Activated CD4-positive, CD25-positive, alpha-beta regulatory T cell (primary cell): ENCODE data around the gene LSM12.
"Not testable (repeated sequence)": the region's sequence is repeated elsewhere in the genome, so short reads cannot be mapped to it uniquely, and the experiment has no call there.

Source experiments
- DNase-seq, 4 experiments: peaks; one replicate each; lab custom pipeline; 2025; lab: John Stamatoyannopoulos, UW

The LSM12 gene

DNA sequence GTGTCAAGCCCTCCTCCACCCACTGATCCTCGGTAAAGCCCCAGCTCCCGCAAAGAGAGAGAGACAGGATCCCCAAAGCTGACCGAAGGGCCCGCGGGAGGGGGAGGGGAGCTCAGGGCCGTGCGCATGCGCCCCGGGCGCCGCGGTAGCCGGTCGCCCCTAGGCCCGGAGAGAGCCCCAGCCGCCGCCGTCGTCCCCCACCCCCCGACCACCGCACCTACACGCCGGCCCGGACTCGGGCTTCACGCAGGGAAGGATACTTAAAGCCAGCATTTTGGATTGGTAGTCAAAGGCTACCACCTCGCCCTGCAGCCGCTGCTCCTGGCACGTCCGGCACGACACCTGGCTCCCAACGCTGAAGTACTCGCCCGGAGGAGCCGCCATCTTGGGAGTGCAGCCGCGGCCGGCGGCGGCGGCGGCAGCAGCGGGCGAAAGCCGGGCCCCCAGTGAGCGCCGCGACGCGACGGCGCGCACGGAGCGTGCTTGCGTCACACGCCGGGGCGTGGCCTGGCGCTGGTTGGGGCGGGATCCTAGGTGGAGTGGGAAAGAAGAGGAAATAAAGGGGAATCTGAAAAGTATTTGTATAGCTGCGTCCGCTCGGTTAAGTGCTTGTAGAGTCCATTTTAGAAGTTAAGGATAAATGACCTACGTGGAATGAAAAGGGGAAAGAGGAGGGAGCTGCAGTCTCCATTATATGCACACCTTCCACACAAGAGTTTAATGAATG, at the start of gene LSM12:
TSS of gene LSM12 (minus strand) at position 468 of the 727 bp plus-strand sequence. CDS start at position 384, 84 bp downstream.
- DNase-seq = peak; percentile 70 to 81 (median 78)

DNA sequence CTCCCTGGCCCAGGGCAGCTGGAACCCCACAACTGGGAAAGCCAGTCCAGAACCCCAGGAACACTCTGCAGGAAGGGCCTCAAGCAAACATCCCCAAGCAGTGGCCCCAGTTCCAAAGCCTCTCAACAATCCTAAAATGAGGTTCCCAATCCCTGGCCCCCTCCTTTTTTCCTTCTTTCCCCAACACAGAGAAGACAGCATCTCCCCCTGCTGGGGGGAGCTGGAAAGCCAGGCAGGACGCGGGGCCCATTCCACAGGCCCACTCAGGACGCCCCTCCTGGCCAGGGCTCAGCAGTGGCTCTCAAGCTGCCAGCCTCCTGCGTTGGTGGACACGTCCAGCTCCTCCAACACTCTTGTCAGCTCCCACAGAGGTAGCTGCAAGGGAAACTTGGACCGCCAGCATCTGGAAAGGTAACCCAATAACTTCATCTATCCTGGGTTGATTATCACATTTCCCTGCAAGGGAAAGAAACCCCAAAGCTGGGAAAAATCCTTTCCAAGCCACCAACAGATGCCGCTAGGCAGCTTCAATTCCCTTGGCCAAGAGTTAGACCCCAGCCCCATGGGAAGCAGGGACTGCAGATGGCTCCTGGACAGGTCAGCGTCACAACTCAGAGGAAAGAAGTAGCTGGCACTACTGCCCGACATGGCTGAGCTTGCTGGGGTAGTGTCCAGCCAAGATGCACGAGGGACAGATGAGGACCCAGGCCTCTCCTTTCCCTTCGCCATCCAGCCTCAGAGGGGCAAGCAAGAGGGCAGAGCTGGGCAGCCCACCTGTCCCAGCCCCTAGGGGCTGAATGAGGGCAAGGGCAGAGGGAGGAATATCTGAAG, 49.3 kb upstream of the LSM12 start:
- peak in 1 of 4 experiments; percentile 11 for DNase-seq

DNA sequence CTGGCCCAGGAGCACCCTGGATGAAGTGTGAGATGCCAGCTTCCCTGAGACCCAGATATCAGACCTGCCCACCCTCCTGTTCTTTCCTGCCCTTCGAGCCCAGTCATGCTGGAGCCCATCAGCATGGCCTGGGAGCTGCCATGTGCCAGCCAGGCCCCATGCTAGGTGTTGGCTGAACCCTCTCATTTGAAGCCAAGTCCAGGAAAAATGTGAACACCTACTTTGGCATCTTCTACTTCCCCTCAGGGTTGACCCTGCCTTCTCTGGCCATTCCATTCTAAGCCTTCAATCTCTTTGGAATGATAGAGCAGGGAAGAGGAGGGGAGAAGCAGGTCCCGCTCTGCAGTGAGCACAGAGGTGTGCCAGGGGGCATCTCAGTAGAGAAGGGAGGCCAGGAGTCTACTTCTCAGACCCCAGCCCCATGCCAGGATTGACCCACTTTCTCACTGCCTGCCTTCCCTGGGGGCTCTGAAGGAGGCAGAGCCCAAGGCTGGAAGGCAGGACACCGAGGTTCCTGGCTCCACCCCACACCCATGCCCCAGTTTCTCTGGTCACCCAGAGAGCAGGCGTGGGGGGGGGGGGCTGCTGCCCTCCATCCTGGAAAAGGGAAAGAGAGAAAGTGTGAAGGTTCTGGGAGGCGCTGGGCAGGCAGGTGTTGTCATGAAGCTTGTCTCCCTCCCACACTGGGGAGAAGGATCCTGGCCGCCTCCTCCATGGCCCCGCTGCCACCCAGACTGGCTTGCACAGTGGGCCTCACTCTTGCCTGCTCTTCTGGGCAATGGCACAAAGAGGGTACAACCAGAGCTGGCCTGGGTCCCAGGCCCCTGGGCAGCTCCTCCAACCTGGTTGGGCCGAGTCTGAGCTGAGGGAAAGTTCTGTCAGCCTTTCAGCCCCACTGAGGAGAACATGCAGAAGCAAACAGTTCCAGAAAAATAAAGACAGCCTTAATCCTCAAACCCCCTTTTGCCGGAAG, 47.7 kb upstream of the LSM12 start:
- DNase-seq = no peak

DNA sequence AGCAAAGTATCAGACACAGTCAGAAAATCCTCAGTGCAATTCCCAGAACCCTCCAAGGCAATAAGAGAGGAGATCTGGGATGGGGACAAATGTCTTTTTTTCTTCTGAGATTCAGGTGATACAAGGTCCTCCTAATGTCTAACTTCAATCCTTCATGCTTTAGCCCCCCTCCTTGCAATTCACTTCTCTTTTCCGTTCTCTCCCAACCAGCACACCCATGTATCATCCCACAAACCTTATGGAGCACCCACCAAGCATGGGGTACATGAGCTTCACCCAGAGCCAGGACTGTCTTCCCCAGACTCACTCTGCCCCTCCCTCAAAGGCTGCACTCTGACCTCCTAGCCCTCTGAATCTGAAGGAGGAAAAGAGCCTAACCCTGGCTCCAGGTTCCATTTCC, 46.9 kb upstream of the LSM12 start:
- no peak for DNase-seq

DNA sequence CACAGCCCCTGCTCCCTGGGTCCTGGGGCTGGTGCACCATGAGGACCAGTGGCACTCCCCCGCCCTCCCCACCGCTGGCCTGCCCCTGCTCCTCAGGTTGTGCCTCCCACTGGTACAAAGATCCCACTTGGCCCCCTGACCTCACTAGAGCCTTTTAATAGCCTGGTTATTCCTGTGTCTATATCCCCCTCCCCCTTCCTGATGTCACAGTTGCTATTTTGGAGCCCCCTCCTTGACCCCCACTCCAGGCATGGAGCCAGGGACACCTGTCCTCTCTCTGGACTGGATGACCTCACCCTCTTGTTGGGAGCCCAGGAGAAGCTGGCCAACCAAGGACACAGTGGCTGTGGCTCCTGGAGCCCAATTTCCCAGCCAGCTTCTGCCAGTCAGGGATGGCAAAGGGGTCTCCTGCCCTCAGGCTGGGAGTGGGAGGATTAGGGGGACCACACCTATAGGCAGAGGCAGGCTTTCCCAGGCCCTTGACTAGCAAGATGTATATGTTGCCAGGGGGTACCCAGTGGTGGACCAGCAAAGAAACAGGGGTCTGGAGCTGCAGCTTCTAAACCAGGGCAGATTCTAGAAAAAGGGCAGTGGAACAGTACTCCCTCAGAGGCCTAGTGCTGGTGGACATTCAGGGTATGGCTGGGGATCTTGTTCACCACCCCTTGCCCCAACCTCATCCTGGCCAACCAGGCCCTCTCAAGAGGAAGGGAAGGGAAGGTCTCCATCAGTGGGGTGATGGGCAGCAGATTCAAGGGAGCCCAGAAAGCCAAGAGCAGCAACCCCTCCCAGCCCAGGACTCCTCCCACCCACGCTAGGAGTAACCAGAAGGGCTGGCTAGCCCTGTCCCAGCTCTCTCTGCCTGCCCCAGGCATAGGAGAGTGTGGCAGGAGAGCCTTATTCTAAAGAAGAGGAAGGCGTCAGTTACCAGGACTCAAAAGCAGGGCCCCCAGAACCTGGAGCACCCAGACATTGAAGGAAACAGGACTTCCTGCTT, 46.1 kb upstream of the LSM12 start:
- no peak for DNase-seq

DNA sequence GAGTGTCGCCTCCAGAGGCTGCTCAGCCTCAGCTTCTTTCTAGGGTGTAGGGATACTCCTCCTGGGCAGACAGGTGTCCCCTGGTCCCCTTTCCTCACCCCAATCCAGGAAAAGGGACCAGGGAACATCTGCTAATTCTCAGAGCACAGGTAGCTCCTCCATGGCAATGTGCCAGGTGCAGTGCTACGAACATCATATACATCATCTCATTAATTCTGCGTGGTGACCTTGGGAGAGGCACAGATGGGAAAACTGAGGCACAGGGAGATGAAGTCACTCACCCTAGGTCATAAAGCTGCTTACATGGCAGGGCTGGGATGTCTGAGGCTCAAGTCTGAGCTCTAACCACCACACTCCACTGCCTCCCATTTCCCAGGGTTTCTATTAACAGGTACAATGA, 45.3 kb upstream of the LSM12 start:
- no peak for DNase-seq

DNA sequence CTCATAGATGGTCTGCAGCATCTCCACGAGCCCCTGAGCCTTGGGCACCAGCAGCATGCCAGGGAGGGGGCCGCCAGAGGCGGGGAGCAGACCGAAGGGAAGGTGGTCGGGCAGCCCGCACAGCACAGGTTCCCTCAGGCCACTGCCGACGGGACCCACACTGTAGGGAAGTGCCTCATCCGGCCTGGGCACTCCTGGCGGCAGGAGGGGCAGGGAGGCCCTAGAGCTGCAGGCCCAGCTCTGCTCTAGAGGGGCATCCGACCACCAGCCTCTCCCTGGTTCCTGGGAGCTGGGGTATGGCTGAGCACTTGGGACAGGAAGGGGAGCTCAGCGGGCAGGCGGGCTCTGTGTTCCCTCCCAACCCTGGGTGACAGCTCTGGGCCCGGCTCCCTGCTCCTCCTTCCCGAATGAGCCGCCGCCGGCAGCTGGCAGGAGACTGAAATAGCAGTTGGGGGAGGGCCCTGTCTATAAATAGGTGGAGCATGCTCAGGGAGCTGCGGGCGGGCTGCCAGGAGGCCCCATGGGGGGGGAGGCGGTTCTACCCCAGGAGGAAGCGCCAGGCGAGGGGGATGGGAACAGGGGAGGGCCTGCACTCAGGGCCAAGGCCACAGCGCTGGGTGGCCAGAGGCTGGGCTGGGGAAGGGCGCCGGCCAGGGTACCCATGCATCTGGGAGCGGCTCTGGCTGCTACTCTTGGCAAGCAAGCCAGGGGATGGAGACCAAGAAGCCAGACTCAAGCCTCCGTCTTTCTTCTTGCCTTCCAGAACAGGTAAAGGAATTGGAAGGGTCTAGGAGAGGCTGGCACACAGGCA, 44.6 kb upstream of the LSM12 start:
- DNase-seq = peak in 2 of 4 experiments; percentile 10 to 32

DNA sequence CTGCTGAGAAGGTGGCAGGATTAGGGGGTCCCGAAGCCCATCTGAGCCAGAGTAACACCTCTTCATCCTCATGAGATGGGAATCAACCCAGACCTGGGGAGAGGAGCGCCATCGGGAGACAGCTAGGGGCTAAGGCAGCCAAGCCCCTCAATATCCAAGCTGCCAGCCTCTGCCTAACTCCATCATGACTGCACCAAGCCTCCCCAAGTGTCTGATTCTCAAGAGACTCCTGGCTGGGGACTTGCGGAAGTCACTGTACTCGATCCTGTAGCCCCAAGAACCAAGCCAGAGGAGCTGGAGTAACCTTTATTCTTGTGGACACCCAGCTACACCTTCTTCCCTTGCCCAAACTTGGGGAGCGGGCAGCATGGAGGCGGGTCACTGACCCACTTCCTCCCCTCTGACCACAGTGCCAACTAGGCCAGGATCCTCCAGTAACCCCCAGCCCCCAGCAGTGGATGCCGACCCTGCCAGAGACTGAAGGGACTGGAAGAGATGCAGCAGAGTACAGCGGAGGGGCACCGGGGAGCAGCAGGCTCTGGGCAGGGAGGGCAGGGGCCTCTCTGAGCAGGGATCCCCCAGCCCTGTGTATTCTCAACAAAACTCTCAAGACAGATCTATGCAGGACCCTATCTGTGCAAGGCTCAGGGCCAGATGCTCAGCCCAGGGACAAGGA, 43.7 kb upstream of the LSM12 start:
- DNase-seq = no peak

DNA sequence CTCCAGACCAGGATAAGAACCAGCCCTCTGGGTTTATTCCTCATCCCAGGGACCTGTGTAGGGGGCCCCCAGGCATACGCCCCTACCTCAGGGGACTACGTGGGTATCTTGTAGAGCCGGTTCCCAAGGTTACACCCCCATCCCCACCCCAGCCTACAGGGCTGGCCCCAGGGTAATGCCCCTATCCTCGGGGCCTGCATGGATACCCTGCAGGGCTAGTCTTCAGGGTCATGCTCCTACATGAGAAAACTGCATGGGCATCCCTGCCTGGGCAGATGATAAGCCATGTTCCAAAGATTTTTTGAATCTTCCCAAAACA, 42.8 kb upstream of the LSM12 start:
- DNase-seq = no peak

DNA sequence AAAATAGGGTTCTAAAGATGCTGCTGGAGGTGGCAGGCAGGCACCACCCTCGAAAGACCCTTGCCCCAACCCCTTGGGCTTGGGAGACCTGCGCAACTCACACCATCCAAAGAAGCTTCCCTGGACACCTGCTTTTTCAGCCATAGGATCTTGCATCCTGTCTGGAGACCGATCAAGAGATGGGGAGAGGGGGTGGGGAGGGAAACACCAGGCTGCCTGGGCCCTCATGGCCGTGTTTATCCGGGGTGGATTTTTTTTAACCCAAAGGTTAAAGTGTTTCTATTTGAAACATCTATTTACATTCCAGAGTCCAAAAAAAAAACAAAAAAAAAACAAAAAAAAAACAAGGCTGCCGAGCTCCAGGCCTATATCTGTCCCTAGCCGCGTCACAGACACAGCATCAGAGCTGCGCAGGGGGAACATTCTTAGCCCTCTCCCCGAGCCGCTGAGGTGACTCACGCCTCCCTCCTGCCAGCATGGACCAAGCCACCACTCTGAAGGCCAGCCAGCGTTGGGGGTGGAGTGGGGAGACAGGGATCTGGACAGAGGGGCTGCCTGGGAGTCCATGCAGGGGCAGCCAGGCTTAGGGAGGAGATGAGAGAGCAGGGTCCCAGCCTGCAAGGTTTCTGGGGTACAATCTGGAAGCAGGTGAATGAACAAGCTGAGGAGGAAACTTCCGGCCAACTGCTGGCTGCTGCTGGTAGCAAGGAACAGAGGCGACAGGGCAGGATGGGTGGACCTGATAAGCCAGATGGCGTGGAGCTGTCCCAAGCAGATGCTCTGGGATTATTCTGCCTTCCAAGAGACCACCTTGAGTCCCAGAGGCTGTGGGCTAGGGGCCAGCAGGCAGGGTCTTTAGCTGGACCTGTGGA, 42.2 kb upstream of the LSM12 start:
- DNase-seq = no peak

DNA sequence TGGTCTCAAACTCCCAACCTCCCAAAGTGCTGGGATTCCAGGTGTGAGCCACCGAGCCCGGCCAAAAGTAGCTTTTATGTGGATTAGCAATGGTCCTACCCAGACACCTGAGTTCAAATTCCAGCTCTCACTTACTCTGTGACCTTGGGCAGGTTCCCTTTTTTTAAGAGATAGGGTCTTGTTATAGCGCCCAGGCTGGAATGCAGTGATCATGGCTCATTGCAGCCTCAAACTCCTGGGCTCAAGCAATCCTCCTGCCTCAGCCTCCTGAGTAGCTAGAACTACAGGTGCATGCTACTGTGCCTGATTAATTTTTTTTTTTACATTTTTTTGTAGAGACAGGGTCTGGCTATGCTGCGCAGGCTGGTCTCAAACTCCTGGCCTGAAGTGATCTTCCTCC, 40.3 kb upstream of the LSM12 start:
- no peak for DNase-seq

DNA sequence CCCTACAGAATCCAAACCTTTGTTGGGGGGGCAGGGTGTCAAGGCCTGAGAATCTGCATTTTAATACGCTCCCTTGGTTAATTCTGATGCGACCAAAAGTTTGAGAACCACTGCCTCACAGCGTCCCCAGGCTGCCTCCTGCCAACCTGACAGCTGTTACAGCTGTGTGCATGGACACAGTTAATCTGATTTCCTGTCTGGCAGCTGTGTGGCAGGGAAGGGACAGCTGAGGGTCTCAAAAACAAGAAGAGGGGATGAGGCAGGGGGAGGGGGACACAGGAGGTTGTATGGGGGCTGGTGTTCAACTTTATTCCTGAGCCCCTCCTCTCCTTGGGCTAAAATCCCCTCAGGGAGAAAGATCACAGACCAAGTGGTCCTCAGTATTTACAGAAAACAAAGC, 39.5 kb upstream of the LSM12 start:
- no peak for DNase-seq

DNA sequence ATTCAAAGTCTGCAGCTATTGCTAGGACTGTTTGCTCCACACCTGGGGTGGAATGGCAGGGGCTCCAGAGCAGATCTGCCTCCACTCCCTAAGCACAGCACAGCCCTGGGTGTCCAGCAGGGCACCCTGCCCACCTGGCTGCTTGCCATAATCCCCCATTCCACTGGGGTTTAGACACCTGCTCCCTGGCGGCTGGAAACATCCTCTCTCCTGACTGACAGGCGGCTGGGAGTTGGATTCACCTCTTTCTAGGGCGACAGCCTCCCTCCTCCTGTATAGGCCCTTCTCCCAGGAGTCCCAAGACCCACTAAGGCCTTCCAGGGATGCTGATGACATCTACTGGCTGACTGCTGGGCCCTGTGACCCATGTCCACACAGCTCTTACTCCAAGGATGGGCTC, 39.0 kb upstream of the LSM12 start:
- DNase-seq = no peak

DNA sequence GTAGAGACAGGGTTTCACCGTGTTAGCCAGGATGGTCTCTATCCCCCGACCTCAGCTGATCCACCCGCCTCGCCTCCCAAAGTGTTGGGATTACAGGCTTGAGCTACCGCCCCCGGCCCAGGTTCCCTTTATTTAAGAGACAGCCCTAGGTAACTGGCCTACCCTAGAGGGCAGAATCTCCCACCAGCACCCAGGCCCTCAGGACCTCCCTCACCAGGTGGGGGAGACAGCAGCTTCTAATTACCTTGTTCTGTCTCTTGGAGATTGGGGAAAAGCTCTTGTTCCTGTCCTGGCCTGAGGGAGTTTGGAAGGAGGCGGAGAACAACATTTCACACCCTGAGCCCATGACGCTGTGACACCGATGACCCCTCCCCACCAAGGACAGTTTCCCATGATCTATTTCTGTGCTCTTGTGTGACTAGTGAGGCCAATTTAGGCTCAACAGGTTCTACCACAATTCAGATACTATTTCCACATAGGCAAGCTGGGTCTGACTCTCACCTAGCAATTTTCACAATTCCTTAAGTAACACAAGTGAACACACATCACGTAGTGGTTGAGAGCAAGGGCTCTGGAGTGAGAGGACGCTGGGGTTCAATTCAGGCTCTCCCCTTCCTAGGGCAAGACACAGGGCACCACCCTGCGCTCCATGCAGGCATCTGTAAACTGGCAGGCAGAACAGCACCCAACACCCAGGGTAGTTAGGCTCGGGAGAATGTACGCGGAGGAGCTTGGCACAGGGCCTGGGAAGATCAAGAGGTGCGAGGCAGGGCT, 36.6 kb upstream of the LSM12 start:
- DNase-seq = no peak

DNA sequence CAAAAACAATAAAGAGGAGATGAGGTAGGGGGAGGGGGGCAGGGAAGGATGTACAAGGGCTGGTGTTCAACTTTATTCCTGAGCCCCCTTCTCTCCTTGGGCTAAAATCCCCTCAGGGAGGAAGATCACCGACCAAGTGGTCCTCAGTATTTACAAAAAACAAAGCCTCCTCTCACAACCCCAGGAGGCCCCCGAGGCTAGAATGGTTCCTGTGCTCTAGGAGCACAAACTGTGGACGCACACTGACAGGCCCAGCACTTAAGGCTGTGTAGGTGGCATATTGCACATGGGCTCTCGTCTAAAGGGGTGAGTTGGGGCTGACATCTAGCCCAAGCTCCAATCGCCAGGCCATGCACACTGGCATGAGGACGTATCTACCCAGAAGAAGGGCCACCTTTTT, 35.4 kb upstream of the LSM12 start:
- DNase-seq = not testable (repeated sequence)

DNA sequence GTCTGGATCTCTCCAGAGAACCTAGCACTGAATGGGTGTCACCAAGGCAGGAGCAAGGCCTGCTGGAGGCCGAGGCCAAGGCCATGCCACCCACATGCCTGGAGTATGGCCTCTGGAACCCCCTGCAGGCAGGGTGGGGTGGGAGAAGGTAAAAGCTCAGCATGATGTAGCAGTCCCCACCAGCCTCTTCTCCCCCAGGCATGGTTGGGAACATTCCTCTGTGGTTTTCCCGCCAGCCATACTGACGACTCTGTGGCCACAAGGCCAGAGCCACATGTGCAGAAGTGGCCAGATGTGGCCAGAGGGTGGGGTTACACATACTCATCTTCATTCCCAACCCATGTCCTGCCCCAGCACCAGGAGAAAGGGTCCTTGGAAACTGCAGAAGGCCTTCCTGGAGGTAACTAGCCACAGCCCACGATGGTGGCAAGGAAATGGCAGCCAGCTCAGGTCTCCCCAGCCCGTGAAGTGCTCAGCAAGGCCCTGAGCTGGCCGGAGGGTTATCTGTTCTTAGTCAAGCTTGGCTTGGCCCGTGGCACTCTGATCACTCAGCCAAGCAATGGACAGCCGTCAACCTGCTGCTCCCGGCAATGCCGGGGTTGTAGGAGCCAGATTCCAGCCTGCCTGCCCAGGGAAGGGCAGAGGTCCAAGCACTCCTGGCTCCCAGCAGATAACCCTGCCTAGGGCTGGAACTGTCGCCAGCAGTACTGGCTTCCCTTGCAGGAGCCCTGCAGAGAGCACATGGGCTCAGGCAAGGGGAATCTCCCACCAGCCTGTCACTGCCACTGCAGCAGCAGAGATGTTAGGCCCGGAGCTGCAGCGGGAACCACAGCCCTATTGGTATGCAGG, 30.9 kb upstream of the LSM12 start:
- no peak for DNase-seq
